ENCODE measurements around the gene RIOK3.

DNA sequence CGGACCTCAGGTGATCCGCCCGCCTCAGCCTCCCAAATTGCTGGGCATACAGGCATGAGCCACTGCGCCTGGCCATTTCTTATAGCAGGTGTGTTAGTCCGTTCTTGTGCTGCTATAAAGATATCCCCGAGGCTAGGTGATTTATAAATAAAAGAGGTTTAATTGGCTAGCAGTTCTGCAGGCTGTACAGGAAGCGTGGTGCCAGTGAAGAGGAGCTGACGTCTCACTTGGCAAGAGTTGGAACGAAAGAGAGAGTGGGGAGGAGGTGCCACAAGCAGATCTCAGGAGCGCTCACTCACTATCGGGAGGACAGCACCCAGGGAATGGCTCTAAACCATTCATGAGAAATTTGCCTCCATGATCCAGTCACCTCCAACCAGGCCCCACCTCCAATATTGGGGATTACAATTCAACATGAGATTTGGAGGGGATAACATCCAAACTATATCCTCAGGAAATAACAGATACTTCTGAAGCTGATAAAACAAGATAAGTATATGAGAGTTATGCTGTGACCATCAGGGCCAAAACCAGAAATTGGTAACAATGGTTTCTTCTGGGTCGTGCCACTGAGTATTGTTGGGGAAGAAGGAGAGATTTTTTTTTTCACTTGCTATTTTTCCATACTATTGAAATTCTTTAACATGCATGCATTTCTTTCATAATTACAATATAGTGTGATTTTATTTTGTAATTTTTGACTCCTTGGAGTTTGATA, 42.8 kb downstream of the RIOK3 start:
- TF ChIP-seq, protein P1, sequence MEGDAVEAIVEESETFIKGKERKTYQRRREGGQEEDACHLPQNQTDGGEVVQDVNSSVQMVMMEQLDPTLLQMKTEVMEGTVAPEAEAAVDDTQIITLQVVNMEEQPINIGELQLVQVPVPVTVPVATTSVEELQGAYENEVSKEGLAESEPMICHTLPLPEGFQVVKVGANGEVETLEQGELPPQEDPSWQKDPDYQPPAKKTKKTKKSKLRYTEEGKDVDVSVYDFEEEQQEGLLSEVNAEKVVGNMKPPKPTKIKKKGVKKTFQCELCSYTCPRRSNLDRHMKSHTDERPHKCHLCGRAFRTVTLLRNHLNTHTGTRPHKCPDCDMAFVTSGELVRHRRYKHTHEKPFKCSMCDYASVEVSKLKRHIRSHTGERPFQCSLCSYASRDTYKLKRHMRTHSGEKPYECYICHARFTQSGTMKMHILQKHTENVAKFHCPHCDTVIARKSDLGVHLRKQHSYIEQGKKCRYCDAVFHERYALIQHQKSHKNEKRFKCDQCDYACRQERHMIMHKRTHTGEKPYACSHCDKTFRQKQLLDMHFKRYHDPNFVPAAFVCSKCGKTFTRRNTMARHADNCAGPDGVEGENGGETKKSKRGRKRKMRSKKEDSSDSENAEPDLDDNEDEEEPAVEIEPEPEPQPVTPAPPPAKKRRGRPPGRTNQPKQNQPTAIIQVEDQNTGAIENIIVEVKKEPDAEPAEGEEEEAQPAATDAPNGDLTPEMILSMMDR (conservative IDR thresholded peaks at IDR 0.05 in 1 of 2, IDR thresholded peaks at IDR 0.05 in 1 of 2; ENCODE audit: extremely low read depth in 1 of 2, insufficient read depth in 1 of 2, low read depth in 1 of 2, low read length in 2 of 2): no peak
- TF ChIP-seq EZH2 (IDR thresholded peaks at IDR 0.05; ENCODE audit: borderline replicate concordance, low read length): no peak

Data from mammary epithelial cell (primary cell).